Activated T-cell treated with anti-CD3 and anti-CD28 coated beads for 4 hours (primary cell): ENCODE measurements around the gene CEP57.
"Not testable (repeated sequence)": the region's sequence is repeated elsewhere in the genome, so short reads cannot be mapped to it uniquely, and the experiment has no call there.

Source experiments
- DNase-seq: peaks from one replicate; pipeline ENCODE4 v3.0.0-alpha.2; 2020

Gene CEP57

GRCh38 chr11:95867105-95867504 is 76.8 kb downstream of the CEP57 start:
- DNase-seq, result no peak

GRCh38 chr11:95870877-95871276 is 80.6 kb downstream of the CEP57 start:
- DNase-seq, result not testable (repeated sequence)

GRCh38 chr11:95877291-95877690 is 87.0 kb downstream of the CEP57 start:
- no peak for DNase-seq
